Limb (tissue), 2 donors: Measurements from ENCODE around the gene ATP5PF.
"Not testable (repeated sequence)": the region's sequence is repeated elsewhere in the genome, so short reads cannot be mapped to it uniquely, and the experiment has no call there.

Source experiments
- DNase-seq, 2 donors: peaks; one replicate each; pipeline ENCODE4 v3.0.0-alpha.2; 2016; ENCODE audit errors: extremely low spot score in 2 of 2

ATP5PF gene, protein sequence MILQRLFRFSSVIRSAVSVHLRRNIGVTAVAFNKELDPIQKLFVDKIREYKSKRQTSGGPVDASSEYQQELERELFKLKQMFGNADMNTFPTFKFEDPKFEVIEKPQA

GRCh38 chr21:25734904-25735645 is at the start of gene ATP5PF, which contains the start of gene GABPA:
ATP5PF (minus strand) TSS chr21:25734904; CDS start chr21:25729794, 5,110 bp downstream.
GABPA (plus strand) TSS chr21:25734972; CDS start chr21:25741599, 6,627 bp downstream.
- DNase-seq: peak; percentile 95 to 96

DNA sequence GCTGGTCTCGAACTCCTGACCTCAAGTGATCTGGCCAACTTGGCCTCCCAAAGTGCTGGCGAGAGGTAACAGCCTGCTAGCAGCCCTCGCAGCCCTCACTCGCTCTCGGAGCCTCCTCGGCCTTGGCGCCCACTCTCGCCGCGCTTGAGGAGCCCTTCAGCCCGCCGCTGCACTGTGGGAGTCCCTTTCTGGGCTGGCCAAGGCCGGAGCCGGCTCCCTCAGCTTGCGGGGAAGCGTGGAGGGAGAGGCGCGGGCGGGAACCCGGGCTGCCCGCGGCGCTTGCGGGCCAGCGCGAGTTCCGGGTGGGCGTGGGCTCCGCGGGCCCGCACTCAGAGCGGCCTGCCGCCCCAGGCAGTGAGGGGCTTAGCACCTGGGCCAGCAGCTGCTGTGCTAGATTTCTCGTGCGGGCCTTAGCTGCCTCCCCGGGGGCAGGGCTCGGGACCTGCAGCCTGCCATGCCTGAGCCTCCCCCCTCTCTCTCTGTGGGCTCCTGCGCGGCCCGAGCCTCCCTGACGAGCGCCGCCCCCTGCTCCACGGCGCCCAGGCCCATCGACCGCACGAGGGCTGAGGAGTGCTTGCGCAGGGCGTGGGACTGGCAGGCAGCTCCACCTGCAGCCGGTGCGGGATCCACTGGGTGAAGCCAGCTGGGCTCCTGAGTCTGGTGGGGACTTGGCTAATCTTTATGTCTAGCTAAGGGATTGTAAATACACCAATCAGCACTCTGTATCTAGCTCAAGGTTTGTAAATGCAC is 43.6 kb upstream of the ATP5PF start:
- not testable (repeated sequence) for DNase-seq

- no peak for DNase-seq
Observed at GRCh38 chr21:25776440-25776839, 41.7 kb upstream of the ATP5PF start.

- no peak for DNase-seq
Observed at GRCh38 chr21:25772686-25773085, 38.0 kb upstream of the ATP5PF start.

DNA sequence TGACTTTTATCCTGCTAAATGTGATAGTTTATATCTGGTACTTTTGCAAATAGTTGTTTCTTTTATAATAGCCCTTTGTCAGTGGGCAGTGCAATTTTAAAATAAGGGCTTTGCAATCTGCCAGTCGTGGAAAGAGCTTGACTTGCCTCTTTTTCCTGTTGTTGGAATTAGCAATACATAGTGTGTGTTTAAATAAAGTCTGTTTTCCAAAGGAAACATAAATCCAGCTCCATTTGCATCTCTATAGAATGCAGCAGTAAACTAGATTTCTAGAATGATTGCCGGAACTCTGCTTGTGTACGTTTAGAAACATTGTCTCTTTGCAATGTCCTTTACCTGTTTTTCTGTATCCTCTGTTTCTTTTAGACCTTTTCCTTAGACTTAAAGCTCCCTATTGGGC is 33.2 kb upstream of the ATP5PF start:
- no peak for DNase-seq

- DNase-seq: no peak
Observed at GRCh38 chr21:25764065-25764464, 29.4 kb upstream of the ATP5PF start.

- DNase-seq: no peak
Observed at GRCh38 chr21:25760677-25761076, 26.0 kb upstream of the ATP5PF start.

DNA sequence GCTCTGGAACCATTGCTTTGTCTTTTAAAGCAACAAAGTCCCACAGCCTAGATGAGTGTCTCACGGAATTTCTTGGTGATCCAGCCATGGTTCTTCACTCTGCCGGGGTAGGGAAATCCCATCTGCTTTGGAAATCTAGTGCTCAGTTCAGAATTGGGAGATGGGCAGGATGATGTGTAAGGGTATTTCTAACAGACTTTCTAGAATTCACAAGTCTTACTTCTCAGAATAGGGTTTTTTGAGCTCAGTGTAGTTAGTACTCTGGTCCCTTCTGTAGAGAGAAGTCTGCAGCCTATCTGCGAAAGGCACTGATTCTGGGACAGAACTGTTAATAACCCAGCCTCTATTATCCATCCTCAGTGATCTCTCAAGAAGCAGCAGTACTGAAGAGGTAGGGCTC is 25.4 kb upstream of the ATP5PF start:
- DNase-seq: no peak

GRCh38 chr21:25759573-25759972 is 24.9 kb upstream of the ATP5PF start:
- DNase-seq: no peak

DNA sequence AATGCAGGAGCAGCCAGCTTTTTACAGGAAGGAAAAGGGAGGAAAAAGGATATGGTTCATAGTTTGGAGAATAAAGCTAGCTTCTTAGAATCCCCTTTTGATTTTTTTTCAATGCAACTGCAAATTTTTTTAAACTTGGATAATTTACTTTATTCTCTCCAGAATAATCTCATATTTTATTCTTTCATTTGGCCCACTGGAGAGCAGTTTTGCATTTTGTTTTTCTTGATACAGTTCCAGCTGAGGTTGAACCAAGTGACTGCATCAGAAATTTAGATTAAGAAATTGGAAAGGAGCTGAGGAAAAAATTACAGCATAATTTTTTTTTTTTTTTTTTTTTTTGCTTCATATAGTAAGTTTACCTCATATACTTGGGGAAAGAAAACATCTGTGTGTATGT is 22.8 kb upstream of the ATP5PF start:
- peak in 1 of 2 donors; percentile 18 for DNase-seq

DNA sequence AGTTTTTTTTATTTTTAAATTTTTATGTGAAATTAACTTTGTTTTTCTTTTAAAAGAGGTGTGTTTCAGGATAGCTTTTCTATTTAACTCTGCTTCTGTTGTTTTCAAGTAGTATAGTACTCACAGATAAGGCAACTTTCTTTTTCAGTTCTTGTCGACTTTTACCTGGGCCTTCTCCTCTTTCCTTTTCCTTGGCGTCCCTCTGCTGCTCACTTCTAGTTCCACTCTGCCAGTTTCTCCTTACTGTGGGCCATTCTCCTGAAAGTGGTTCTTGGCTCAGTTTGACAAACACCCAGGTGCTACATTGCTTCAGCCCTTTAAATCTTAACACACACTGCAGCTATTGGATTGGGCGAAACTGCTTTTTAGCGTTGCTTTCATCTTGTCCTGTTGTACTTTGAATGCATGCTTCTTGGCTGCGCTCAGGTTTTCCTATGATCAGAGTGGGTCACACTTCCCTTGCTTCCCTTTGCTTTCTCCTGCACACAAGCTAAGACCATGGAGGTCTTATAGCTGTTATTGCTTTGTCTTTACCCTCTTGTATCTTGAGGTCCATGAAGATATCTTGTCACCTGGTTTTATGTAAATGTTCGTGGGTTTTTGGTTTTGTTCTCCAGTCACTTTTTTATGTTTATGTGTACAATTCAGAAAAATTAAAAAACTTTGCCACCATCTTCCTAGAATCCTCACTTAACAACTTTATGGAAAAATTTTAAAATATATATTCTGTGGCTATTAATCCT is 21.7 kb upstream of the ATP5PF start:
- DNase-seq: no peak

DNA sequence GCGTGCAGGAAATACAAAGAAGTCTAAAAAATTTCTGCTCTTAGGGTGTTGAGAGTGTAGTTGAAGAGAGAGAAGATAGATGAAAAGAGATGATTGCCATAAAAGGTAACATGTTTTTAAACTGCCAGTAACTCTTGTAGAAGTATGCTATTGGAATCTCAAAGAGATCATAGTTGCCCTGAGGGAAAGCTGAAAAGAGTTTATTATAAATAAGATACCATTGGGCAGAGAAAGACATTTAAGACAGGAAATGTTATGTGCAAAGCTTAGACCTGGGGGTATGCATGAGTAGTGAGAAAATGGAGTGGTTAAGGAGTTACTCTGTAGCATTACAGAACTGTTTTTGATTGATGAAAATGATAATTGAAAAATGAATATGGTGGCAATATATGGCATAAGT is 17.7 kb upstream of the ATP5PF start:
- DNase-seq: no peak

GRCh38 chr21:25750085-25750484 is 15.4 kb upstream of the ATP5PF start:
- no peak for DNase-seq

DNA sequence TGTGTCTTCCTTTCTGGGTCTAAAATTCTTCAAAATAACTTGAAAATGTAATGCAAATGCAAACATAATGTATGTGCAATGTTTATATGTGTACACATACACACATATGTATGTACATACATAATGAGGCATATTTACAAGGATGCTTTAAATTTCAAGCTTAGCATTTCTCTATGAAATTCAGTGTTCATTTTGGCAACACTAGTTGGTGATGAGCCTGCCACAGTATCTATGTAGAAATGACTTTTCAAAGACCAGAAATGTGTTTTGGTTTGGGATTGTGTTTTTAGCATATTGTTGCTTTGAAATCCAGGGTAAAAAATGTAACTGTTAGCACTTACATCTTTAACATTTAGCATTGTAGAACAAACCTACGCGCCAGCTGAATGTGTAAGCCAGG is 10.2 kb upstream of the ATP5PF start:
- no peak for DNase-seq

GRCh38 chr21:25742900-25743299 is 8.2 kb upstream of the ATP5PF start:
- DNase-seq: no peak

DNA sequence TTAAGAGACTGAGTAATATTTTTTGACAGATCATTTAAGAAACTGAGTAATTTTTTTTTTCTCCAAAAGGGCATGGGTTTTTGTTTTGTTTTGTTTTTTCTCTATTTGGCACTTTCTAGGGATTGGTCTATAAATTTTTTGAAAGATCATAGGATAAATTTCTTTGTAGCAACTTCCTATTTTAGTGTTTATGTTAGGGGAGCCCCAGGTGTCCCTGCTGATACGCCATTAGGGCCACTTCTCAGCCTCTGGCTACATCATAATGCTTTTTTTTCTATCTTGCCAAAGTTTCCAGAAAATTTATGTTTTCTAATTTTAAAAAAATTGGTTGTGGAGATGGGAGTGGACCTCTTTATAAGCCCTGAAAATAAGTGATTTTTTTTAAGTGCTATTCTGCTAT is 2.7 kb upstream of the ATP5PF start:
- DNase-seq: no peak

DNA sequence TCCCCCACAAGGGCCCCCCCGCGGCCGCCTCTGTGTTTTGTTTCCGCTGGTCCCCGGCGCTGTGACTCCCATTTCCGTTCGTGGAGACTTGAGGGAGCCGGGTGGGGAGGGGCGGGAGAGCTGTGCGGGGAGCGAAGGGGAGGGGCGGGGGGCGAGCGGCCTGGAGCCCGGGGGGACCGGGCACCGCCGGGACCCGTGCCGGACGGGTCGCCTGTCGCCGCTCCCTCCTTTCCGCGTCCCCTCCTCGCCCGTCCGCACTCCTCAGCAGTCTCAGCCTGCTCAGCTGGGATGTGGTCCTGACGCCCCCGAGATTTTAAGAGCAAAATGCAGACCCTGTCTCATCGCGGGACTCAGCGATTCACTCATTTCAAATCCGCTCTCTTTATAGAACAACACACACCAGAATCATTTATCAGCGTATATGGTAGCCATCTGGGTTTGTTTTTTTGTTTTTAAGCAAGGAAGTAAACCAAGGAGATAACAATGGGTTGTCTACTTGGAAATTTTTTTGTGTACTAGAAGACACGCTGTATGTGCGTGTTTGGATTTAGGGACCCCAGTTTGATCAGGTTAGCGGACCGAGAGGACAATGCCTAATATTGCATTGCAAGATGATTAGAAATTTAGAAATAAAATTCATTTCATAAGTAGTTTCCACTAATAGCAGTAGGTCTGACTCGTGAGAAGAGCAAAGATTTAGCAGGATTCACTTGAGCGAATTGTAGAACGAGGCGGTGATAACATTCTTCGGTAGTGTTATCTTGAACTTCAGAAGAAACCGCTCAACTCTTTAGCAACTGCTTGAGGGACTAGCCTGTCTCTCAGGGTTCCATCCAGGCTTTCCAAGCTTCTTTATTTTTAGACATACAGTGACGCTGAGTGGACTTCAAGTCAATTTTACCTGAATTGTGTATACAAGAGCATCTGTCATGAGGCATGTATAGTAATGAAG is 1.2 kb upstream of the ATP5PF start:
- peak; percentile 75 to 91 for DNase-seq

DNA sequence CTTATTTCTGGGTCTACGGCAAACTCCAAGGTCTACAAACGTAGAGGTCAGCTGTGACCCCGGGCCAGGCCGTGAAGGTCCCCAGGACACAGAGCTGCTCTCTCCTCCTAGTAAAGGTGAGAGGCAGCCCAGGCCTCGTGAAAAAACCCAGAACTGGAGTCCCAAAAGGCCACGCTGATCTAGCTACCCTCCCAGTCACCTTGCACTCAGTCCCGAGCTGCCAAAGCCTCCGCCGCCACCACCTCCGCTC is 125 bp downstream of the ATP5PF start:
- DNase-seq: no peak

DNA sequence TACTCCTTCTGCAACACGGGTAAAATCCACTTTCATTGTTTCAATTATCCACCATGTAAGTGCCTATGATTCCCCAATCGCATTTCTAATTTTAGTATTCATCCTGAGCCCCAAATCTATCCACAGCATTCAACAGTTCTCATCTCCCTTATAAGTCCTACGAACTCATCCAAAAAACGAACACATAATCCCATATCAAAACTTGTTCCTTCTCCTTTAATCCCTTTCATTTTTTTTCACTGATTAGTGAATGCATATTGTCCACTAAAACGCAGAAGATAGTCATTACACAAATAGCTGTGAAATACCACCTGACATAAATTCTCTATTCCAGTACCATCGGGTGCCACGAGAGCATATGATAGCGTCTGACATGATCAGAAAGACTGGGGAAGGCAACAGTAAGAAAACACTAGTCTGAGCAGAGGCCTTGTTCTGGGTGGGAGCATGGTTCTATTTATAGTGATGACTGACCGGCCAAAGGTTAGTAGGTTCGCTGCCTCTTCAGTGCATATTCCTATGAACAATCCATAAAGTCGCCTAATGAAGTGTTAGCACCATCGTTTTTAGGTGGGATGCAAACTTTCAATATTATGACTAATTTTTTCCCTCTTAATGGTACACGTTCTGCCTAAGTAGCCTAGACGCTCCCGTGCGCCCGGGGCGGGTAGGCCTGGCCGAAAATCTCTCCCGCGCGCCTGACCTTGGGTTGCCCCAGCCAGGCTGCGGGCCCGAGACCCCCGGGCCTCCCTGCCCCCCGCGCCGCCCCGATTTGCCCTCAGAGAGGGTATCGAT is 648 bp downstream of the ATP5PF start:
- peak in 1 of 2 donors; percentile 15 for DNase-seq

DNA sequence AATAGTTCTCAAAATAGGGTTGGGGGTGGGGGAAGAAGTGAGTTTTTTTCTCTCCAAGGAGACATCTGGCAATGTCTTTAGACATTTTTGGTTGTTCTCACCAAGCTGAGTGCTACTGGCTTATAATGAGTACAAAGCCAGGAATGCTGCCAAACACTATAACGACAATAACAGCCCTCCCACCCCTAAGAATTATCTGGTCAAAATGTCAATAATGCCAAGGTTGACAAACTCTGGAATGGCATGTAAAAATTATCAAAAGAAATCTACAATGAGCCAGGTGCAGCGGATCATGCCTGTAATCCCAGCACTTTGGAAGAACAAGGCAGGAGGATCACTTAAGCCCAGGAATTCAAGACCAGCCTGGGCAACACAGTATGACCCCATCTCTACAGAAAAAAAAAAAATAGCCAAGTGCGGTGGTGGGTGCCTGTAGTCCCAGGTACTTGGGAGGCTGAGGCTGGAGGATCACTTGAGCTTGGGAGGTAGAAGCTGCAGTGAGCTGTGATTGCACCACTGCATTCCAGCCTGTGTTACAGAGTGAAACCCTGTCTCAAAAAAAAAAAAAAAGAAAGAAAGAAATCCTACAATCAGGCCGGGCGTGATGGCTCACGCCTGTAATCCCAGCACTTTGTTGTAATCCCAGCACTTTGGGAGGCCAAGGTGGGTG is 2.5 kb downstream of the ATP5PF start:
- DNase-seq: no peak
